Trophoblast cell (in vitro differentiated cells and primary cell): ENCODE measurements around the gene RGS8.

Experiments
- DNase-seq, 2 donors: peaks; one replicate each; pipeline ENCODE4 v3.0.0-alpha.2; 2016
- H2AFZ ChIP-seq: 2 replicates; pipeline ENCODE4 v1.6.1; 2013; ENCODE audit warnings: low read length, moderate library complexity, mild to moderate bottlenecking; ENCODE audit not compliant: insufficient read depth, poor library complexity
- H2AK5ac ChIP-seq: 2 replicates; pipeline ENCODE4 v1.6.1; 2013; ENCODE audit warnings: mild to moderate bottlenecking, low read length
- H2BK120ac ChIP-seq: 2 replicates; pipeline ENCODE4 v1.6.1; 2013; ENCODE audit warnings: low read length, mild to moderate bottlenecking, moderate library complexity; ENCODE audit not compliant: insufficient read depth, poor library complexity
- H2BK12ac ChIP-seq: 2 replicates; pipeline ENCODE4 v1.6.1; 2013; ENCODE audit warnings: mild to moderate bottlenecking, low read length, moderate library complexity
- H2BK5ac ChIP-seq: 2 replicates; pipeline ENCODE4 v1.6.1; 2013; ENCODE audit warnings: low read length, low read depth, moderate library complexity, mild to moderate bottlenecking; ENCODE audit not compliant: poor library complexity
- H3K14ac ChIP-seq: 2 replicates; pipeline ENCODE4 v1.6.1; 2013; ENCODE audit warnings: mild to moderate bottlenecking, low read length
- H3K18ac ChIP-seq: 2 replicates; pipeline ENCODE4 v1.6.1; 2013; ENCODE audit warnings: mild to moderate bottlenecking, low read length
- H3K23ac ChIP-seq: 2 replicates; pipeline ENCODE4 v1.6.1; 2013; ENCODE audit warnings: low read length
- H3K27ac ChIP-seq: 2 replicates; pipeline ENCODE4 v1.5.1; 2013; ENCODE audit warnings: low read depth, mild to moderate bottlenecking, inconsistent platforms, low read length, moderate library complexity
- H3K27me3 ChIP-seq: 2 replicates; pipeline ENCODE4 v1.6.1; 2013; ENCODE audit warnings: inconsistent platforms, mild to moderate bottlenecking, low read length, moderate library complexity; ENCODE audit not compliant: insufficient read depth
- H3K36me3 ChIP-seq, 2 experiments: 1 replicate in 1 of 2; 2 replicates in 1 of 2; pipeline ENCODE4 v1.6.1; 2013; ENCODE audit warnings: low read length in 2 of 2, mild to moderate bottlenecking in 2 of 2, moderate library complexity in 1 of 2; ENCODE audit not compliant: insufficient read depth in 2 of 2, control insufficient read depth in 1 of 2
- H3K4ac ChIP-seq: 2 replicates; pipeline ENCODE4 v1.6.1; 2013; ENCODE audit warnings: low read depth, mild to moderate bottlenecking, low read length, moderate library complexity
- H3K4me1 ChIP-seq, 2 experiments: 1 replicate in 1 of 2; 2 replicates in 1 of 2; pipeline ENCODE4 v1.6.1; 2013; ENCODE audit warnings: low read length in 2 of 2, mild to moderate bottlenecking in 2 of 2, moderate library complexity in 1 of 2; ENCODE audit not compliant: insufficient read depth in 2 of 2, control insufficient read depth in 1 of 2
- H3K4me2 ChIP-seq: 2 replicates; pipeline ENCODE4 v1.6.1; 2013; ENCODE audit warnings: inconsistent platforms, mild to moderate bottlenecking, low read length, moderate library complexity
- H3K4me3 ChIP-seq: 2 replicates; pipeline ENCODE4 v1.5.1; 2013; ENCODE audit warnings: mild to moderate bottlenecking, low read depth, low read length, inconsistent platforms
- H3K79me1 ChIP-seq: one replicate; pipeline ENCODE4 v1.6.1; 2013; ENCODE audit warnings: low read length
- H3K79me2 ChIP-seq: 2 replicates; pipeline ENCODE4 v1.6.1; 2013; ENCODE audit warnings: low read length, mild to moderate bottlenecking; ENCODE audit not compliant: control insufficient read depth, insufficient read depth, poor library complexity
- H3K9ac ChIP-seq: 2 replicates; pipeline ENCODE4 v1.6.1; 2013; ENCODE audit warnings: mild to moderate bottlenecking, low read length
- H3K9me3 ChIP-seq: 2 replicates; pipeline ENCODE4 v1.6.1; 2013; ENCODE audit warnings: low read depth, mild to moderate bottlenecking, control low read depth, inconsistent platforms, low read length; ENCODE audit not compliant: insufficient read depth
- H4K12ac ChIP-seq: 2 replicates; pipeline ENCODE4 v1.6.1; 2013; ENCODE audit warnings: low read depth, mild to moderate bottlenecking, low read length, moderate library complexity
- H4K8ac ChIP-seq: 2 replicates; pipeline ENCODE4 v1.6.1; 2013; ENCODE audit warnings: low read depth, mild to moderate bottlenecking, low read length, moderate library complexity
- H4K91ac ChIP-seq: one replicate; pipeline ENCODE4 v1.6.1; 2013; ENCODE audit warnings: low read depth, mild to moderate bottlenecking, low read length, moderate library complexity
- WGBS: extraction: QIAGEN DNeasy Blood & Tissue Kit; methylation state at CpG from one replicate; pipeline ENCODE4 v1.1.7; 2013; ENCODE audit warnings: missing lambda C conversion rate; ENCODE audit not compliant: insufficient read length, insufficient coverage; ENCODE audit errors: extremely low coverage; 5-methylcytosine and 5-hydroxymethylcytosine counted together

The RGS8 gene

DNA sequence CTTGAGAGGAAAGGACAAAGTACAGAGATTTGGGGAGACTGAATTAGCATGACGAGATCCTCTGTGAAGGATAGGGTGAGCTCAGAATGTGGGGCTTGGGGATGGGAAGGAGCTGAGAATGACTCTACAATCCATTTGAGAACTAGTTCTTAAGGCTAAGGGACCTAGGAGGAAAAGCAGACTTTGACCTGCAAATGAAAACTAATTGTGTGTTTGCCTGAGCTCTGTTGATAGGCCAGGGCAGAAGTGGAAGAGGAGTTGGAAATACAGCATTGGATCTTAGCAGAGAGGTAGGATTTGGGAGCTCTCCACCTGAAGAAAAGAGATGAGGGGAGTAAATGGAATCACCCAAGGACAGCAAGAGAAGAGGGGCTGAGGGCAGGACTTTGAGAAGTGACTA lies 2.1 kb upstream of the RGS8 start:
- peak overlapping the region; percentile 64 for H3K4ac ChIP-seq

DNA sequence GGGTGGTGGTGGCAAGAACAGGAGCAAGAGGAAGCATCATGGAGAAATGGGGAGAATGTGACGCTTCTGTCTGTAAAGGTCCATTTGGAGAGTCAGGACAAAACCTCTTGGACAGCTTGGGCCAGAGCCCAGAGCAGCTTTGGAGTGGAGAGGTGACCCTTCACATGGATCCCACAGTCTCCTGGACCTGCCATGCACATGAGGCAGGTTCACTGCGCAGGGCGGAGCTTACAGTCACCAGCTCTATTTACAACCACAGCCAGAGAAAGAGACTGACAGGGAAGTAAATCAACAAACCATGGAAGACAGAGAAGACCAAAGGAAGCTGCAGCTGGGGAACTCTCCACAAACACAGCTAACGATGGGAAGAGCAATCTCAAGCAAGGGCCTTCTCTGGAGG lies 828 bp upstream of the RGS8 start:
- Histone ChIP-seq H2BK120ac (peak overlapping the region; percentile 4), H3K4me1 (peaks cover 23 to 32% of the 10 kb centered on the region in 2 experiments), H2BK12ac (peak overlapping the region; percentile 80), H3K27ac (no peak overlapping the region), H3K9ac (no peak overlapping the region), H3K36me3 (no peaks in the 10 kb centered on the region), H3K9me3 (no peaks in the 10 kb centered on the region), H3K4me2 (no peak overlapping the region), H3K79me2 (no peaks in the 10 kb centered on the region), H3K79me1 (peaks cover 20% of the 10 kb centered on the region), H2AK5ac (no peak overlapping the region), H4K8ac (no peak overlapping the region), H4K91ac (peak overlapping the region; percentile 71), H3K4me3 (no peak overlapping the region), H3K27me3 (no peaks in the 10 kb centered on the region), H3K4ac (no peak overlapping the region), H3K14ac (peak overlapping the region; percentile 19), H4K12ac (no peak overlapping the region), H2AFZ (peak overlapping the region; percentile 32), H3K23ac (no peak overlapping the region), H3K18ac (no peak overlapping the region), H2BK5ac (no peak overlapping the region)
- no peak for DNase-seq
- no CpG with 5 or more reads among the region's 4 CpGs for WGBS

More for the DNA sequence above, 2.1 kb upstream of the RGS8 start:
- Histone ChIP-seq H4K8ac (no peak overlapping the region), H3K36me3 (no peaks in the 10 kb centered on the region), H3K18ac (no peak overlapping the region), H4K12ac (no peak overlapping the region), H3K27ac (no peak overlapping the region), H3K9me3 (no peaks in the 10 kb centered on the region), H3K79me2 (no peaks in the 10 kb centered on the region), H3K4me1 (peaks cover 23 to 32% of the 10 kb centered on the region in 2 experiments), H2BK5ac (peak overlapping the region; percentile 92), H2BK120ac (peak overlapping the region; percentile 87), H3K79me1 (peaks cover 20% of the 10 kb centered on the region), H3K14ac (peak overlapping the region; percentile 3), H3K23ac (no peak overlapping the region), H3K9ac (no peak overlapping the region), H2BK12ac (peak overlapping the region; percentile 34), H3K27me3 (no peaks in the 10 kb centered on the region), H4K91ac (peak overlapping the region; percentile 55), H3K4me3 (no peak overlapping the region), H2AFZ (no peak overlapping the region), H3K4me2 (no peak overlapping the region), H2AK5ac (peak overlapping the region; percentile 82)
- WGBS: no CpG with 5 or more reads among the region's 1 CpG
- no peak for DNase-seq

DNA sequence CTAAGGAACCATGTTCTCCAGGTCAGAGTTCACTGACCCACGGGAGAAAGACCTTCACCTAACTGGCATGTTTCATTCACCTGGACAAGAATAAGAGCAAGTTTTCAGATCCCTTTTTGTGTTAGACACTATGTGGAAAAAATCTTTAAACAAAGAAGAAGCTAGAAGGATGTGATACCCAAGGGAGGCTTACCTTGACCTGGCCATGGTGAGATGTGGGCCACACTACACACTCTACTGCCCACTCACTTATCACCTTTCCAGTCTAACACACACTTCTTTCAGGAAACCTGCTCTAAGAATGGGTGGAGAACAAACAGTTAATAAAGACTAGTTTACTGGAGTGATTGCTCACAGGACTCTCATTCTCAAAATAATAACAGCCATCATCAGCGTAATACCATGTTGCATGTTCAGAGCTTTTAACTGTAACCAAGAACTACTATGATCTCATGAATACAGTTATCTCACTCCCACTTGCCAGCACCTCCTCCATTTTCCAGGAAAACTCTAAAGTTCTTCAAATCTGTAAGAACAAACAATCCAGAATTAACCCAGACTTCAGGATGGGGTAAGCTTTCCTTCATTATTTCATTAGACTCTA lies 1.4 kb downstream of the RGS8 start:
- H3K27ac ChIP-seq: no peak overlapping the region
- H3K4me3 ChIP-seq: no peak overlapping the region
- peaks cover 16% of the 10 kb centered on the region for H3K79me1 ChIP-seq
- no peak overlapping the region for H2AFZ ChIP-seq
- peak overlapping the region; percentile 44 for H2BK12ac ChIP-seq
- peaks cover 21 to 25% of the 10 kb centered on the region in 2 experiments for H3K4me1 ChIP-seq
- no CpG with 5 or more reads among the region's 2 CpGs for WGBS
- H4K91ac ChIP-seq: no peak overlapping the region
- no peaks in the 10 kb centered on the region for H3K79me2 ChIP-seq
- no peak overlapping the region for H3K4me2 ChIP-seq
- H2AK5ac ChIP-seq: no peak overlapping the region
- no peak for DNase-seq
- H3K36me3 ChIP-seq: no peaks in the 10 kb centered on the region
- H3K4ac ChIP-seq: no peak overlapping the region
- no peak overlapping the region for H2BK120ac ChIP-seq
- H3K14ac ChIP-seq: no peak overlapping the region
- no peaks in the 10 kb centered on the region for H3K27me3 ChIP-seq
- H2BK5ac ChIP-seq: no peak overlapping the region
- H3K9ac ChIP-seq: no peak overlapping the region
- H4K8ac ChIP-seq: no peak overlapping the region
- no peak overlapping the region for H3K18ac ChIP-seq
- H3K23ac ChIP-seq: no peak overlapping the region
- H3K9me3 ChIP-seq: no peaks in the 10 kb centered on the region
- H4K12ac ChIP-seq: no peak overlapping the region

DNA sequence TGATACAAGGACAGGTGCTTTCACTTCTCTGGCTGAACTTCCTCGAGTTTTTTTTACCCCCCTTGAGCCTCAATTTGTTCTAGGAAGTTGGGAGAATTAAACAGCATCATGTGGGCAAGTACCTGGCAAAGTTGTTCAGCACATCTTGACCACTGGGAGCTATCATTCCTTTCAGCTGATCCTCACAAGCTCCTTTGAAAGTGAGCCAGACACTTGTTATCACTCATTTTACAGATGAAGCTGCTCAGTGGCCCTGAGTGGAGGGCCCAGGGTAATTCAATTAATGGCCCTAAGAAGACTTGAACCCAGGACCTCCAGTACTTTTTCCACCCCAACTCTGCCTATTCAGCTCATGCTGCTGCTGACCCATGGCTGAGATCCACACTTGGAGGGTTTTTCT lies 2.0 kb downstream of the RGS8 start:
- H4K91ac ChIP-seq: no peak overlapping the region
- H3K27me3 ChIP-seq: no peaks in the 10 kb centered on the region
- no CpG with 5 or more reads among the region's 1 CpG for WGBS
- no peak overlapping the region for H3K4ac ChIP-seq
- no peak overlapping the region for H3K4me2 ChIP-seq
- no peak overlapping the region for H2BK5ac ChIP-seq
- H3K79me2 ChIP-seq: no peaks in the 10 kb centered on the region
- H2AK5ac ChIP-seq: no peak overlapping the region
- H4K12ac ChIP-seq: no peak overlapping the region
- H2BK12ac ChIP-seq: peak overlapping the region; percentile 44
- H3K27ac ChIP-seq: no peak overlapping the region
- DNase-seq: no peak
- peaks cover 21 to 24% of the 10 kb centered on the region in 2 experiments for H3K4me1 ChIP-seq
- H2AFZ ChIP-seq: no peak overlapping the region
- H3K23ac ChIP-seq: no peak overlapping the region
- H3K9me3 ChIP-seq: no peaks in the 10 kb centered on the region
- no peak overlapping the region for H3K18ac ChIP-seq
- H3K14ac ChIP-seq: no peak overlapping the region
- H3K9ac ChIP-seq: no peak overlapping the region
- no peak overlapping the region for H4K8ac ChIP-seq
- no peak overlapping the region for H2BK120ac ChIP-seq
- H3K79me1 ChIP-seq: peaks cover 16% of the 10 kb centered on the region
- no peak overlapping the region for H3K4me3 ChIP-seq
- no peaks in the 10 kb centered on the region for H3K36me3 ChIP-seq
